Activated T-helper 1 cell treated with anti-CD3 and anti-CD28 coated beads, Interleukin-2, amount 50 U/mL, for 16 hours (primary cell): ENCODE measurements around the gene NRXN3.

Source experiments
- DNase-seq, 2 donors: peaks; one replicate each; pipeline ENCODE4 v3.0.0-alpha.2; 2020; ENCODE audit warnings: low read depth in 1 of 2, low spot score in 1 of 2

Gene NRXN3

DNA sequence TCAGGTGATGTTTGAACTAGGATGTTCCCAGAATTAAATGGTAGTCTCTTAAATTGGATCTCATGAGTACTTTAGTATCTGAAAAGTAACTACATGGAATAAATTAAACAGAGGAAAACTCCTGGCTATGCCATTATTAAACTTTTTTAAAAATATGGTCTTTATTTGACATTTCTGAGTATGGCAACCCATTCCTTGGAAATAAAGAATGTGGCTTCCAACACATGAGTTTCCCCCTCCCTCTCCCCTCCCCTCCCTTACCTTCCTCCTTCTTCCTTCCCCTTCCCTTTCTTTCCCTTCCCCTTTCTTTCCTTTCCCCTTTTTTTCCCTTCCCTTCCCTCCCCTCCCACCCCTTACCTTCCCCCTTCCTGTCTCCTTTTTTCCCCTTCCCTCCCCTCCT lies 1100.9 kb downstream of the NRXN3 start:
- no peak for DNase-seq

DNA sequence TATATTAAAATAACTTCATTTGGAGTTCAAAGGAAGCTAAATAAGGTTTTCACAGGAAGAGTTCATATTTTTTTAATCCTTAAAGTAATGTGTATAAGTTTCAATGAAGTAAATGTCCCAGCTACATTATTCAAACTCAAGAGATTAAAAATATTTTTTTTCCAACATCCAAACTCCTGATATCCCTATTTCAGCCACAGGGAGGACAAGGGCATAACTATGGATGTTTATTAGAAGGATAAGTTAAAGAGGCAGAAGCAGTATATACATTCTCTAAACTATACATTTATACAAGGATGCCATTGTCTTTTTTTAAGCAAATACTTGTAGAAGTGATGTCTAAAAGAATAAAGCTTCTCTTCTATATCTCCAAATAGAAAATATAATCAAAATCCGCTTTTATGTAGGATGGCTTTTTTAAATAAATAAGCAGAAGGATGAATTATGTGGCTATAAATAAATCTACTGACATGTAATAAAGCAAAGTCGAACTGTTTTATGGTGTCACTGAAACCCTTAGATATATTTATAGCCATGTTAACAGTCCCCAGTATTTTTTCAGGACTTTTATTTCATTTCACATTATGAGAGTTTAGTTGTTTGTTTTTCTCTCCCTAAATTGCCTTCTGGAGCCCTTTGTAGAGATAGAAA lies 1104.6 kb downstream of the NRXN3 start:
- DNase-seq: no peak

DNA sequence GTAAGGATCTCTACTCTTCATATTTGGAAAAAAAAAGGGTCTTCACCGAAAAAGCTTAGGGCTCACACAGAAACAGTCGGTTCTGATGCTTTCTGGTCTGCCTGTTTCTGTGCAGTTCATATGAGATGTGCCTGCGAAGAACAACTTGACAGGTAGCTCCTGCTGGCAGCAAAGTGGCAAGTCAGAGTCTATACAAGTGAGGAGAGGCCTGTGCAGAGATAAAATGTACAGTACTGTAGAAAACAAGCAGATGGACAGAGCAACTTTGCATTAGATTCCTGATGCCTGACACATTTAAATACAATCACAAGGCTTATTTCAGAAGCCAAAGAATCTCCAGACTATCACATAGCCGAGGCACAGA lies 1105.1 kb downstream of the NRXN3 start:
- no peak for DNase-seq

DNA sequence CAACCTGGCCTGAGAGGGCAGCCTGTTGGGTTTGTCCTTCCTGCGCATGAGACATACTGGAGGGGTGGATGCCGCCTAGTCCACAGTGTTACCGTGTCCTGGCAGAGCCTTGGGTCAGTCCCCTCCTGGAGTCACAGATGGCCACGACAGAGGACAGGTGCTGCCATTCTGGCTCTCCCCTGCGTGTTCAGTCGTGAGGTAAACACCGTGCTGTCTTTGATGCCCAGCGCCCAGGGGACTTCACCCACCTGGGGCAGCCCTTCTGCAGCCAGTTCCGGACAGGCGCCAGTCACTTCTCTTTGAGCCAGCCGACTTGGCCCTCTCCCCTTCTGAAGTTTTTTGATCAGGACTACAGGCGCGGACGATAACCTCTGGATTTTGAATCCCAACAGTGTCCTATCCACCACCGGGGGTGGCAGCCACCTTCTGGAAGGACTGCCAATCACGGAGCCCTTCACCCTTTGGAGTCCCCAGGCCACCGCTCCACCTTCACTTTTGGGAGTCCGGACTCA lies 1108.2 kb downstream of the NRXN3 start:
- DNase-seq: no peak

DNA sequence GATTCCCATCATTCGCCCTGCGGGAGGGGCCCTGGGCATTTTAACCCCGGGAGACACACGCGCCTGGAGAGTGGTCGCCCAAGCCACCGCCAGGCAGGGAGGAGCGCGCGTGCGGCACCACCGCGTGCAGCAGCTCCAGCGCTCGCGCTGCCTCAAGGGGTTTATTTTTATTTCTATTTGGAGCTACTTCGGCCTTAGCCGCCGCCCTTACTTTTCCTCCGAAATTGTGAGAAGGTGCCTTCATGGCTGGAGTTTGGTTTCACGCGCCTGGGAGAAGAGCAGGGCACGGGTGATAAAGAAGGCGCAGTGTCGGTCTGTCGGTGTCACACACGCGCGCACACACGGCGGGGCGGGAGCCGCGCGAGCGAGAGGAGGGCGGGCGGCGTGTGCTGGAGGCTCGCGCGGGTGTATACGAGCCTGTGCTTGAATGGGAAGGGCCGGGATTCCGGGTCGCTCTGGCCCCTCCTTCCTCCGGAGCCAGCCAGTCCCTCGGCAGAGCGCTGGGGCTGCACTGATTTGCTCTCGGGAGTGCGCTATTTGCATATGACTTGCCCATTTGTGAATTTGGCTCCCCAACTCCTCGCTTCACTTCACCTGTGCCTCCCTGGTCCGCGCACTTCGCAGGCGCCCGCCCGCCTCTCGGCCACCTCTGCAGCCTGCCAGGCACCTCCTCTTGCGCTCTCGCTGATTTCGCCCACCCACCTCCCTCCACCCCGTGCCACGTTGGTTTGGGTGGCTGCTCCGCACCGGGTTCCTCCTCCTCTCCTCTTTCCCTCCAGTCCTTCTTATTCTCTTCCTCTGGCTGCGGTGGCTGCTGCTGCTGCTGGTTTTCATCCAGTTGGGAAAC lies 1108.8 kb downstream of the NRXN3 start:
- no peak for DNase-seq

DNA sequence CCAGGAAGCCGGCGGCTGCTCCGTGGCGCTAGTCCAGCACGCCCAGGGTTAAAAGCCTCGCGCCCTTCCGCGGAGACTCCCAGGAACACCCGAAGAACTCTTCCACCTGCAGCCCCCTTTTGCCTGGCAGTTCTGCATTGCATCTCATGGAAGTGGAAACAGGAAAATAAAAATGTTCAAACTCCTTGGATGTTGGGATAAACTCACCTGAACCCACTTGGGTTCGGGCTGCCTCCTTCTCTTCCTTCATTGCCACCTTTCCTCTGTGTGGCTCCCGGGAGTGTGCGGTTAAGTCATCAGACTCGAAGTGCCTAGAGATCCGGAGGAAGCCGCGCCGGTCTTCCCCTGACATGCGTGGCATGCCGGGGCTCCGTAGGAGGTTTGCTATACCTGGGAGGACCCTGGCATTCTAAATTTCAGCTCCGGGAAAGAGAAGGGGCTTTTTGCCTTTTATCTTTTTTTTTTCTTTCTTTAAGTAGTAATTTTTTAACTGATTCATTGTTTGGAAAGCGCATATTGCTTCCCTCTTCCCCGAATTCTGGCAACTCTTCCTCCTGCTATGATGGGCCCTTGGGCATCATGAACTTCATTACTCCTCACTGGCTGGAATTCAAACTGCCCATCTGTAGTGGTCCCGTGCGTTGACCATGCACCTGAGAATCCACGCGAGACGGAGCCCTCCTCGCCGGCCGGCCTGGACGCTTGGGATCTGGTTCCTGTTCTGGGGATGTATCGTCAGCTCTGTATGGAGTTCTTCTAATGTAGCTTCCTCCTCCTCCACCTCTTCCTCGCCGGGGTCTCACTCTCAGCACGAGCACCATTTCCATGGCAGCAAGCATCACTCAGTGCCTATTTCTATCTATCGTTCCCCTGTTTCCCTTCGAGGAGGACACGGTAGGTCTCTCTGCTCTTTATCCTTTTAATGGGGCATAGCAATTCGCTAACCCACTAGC lies 1109.7 kb downstream of the NRXN3 start:
- no peak for DNase-seq

DNA sequence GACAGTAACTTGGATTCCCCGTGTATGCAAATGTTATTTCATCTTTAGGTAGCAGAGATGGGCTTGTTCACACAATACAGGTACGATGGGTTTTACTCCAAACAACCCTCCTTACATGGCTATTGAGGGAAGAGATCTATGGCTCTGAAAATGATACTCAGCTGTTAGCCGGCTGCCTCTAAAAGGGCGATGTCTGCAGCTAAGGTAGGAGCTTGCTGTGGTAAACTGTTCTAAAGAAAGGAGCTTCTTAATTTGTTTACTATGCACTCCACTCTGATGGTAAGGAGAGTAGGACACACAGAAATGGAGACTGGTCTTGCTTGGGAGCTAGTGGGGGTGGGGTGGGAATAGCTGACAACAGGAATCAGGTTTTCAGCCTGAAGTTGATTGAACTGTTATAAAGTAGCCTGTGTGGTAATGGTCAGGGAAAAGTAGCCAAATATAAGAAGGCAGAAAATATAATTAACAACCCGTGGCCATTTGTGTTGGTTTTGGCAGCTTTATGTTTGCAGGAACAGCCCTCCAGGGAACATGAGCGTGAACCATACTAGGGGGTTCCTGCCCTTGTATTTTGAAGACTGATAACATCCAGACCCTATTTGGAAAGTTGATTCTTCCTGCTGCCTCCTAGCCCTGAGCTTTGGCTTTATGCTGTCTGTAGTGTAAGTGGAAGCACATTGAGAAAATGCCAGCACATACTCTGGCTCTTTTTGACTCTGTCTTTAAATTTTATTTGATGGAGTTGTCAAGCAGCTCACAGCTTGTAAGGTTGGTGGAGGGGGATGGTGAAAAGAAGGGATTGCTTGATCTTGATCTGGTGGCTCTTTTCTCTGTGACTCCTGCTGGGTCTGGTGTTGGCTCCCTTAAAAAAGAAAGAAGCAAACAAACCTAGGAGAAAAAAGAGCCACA lies 1111.3 kb downstream of the NRXN3 start:
- DNase-seq: no peak

DNA sequence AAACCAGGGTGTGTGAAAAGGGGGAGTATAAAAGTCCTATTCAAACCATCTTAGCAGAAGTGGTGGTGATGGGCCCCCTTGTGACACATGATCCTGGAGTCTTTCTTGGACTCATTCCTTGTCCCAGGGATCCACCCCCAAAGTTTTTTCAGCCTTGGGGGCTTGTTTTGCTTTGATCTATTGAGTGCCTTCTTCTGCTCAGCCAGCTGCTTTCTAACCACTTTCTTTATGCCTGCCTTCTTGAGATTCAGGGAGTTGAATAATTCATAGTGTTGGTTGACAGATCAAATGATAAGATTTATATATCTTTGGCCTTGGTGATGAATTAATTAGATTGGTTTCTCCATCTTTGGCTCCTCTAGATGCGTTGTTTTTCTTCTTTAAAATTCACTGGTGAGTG lies 1114.4 kb downstream of the NRXN3 start:
- DNase-seq: no peak

DNA sequence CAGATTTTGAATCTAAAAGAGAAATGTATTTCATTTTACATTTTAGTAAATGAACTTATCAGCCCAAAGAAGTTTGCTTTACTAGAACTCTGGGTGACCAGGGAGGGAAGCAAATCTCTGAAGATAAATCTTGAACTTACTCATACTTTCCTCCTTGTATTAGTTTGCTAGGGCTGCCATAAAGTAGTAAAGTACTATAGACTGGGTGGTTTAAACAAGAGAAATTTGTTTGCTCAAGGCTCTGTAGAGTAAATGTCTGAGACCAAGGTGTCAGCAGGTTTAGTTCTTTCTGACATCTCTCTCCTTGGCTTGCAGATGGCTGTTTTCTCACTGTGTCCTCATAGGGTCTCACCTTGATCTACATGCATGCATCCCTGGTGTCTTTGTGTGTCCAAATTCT lies 1115.1 kb downstream of the NRXN3 start:
- no peak for DNase-seq

DNA sequence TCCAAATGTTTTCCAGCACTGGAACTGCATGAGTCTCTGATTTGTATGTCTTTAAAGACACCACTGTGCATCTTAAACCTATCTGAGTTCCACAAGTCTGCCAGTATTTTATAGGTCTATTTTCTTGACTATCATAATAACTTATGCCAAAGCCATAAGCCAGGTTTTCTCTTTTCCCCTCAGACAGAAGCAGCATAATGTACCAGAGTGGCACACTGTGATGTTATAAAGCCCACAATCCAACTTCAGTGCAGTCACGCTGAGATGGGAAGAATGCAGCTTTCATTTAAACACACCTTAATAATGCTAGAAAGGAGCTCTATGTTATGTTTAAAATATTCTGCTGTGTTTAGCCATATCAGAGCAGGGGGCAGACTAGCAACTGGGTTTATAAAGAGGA lies 1117.8 kb downstream of the NRXN3 start:
- DNase-seq: no peak

DNA sequence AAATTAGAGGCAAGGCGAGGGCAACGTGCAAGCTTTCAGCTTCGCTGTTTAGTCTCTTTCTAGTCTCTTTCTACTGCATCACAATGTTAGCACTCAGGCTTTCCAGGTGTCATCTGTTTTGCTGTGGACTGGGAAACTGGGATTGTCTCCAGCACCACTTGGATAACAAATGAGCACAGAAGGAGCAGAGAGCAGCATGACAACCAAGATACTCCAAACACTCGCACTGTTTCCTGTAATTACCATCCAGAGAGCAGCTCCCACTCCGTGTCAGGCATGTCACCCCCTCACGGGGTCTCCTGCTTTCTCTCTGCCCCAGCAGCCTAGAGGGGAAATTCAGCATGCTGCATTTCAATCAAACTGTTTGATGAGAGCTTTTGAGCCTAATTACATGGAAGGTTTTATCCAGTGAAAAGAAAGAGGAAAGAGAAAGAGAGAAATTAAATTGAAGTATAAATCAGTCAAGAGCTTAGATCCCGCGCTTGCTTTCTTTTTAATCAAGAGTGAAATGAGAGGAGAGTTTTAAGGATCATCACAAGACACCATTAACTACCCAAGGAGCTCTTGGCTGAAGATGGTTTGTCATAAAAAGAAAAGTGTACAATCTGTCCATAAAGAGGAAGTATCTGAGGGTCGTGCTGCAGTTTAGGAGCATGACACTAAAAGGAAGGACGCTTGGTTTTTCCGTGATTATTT lies 1123.5 kb downstream of the NRXN3 start:
- DNase-seq: no peak

DNA sequence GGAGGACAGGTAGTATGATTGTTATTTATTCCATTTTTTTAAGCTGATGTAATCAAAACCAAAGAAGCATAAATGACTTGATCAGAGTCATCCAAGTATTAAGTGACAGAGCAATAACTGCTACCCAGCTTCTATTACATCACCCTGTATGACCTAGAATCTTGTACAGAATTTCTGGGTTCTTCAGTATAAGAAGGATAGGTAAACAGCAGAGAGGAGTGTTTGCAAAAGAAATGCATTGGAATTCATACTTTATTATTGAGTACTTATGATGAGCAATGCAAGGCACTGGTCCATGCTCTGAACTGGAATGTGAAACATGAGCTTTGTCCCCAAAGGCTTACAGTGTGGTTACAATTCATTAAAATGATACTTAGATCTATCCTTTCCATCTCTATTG lies 1124.3 kb downstream of the NRXN3 start:
- DNase-seq: no peak

DNA sequence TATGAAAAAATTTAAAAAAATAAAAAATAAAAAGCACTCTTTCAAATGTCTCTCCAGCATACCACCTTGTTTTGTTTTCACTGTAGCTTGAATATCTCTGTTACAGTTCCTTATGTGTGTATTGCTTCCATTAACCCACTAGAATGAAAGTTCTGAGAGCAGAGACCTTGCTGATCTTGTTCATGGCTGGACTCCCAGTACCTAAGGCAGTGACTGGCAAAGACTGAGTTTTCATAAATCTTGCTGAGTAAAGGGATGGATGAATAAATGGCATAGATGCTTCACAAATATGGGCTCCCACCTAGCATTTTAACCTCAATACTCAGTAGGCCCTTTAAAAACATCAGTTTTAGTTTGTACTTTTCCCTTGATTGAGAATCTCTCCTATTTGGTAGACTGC lies 1125.2 kb downstream of the NRXN3 start:
- no peak for DNase-seq

DNA sequence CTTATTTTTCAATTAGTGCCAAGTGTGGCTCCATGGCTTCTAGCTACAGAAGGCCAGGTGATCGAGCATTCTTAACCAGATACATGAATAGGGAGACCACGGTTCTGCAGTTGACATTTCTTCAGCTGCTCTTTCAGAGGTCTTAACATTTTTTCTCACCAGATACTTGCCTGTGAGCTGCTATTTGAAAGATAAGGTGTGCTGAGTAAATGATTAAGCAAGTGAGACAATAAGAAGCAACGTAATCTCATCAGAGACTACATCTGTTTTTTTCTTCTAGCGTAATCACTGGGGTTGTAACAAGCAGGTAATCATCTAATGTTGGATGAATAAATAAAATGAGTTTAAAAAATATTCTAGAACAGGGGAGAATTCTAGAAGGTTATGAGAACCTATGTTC lies 1128.2 kb downstream of the NRXN3 start:
- no peak for DNase-seq

DNA sequence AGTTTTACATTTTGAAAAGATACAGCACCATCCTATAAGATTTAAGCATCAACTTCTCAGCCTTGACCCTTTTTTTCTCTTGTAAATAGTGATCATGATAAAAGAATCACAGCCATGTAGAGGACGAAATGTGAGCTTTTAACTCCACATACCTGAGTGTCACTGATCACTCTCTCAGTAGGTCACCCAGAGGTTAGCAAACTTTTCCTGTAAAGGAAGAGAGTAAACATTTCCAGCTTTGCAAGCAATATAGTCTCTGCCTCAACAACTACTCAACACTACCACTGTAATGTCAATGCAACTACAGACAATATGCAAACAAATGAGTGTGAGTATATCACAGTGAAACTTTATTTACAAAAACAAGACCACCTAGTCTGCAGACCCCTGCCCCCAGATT lies 1129.0 kb downstream of the NRXN3 start:
- no peak for DNase-seq

DNA sequence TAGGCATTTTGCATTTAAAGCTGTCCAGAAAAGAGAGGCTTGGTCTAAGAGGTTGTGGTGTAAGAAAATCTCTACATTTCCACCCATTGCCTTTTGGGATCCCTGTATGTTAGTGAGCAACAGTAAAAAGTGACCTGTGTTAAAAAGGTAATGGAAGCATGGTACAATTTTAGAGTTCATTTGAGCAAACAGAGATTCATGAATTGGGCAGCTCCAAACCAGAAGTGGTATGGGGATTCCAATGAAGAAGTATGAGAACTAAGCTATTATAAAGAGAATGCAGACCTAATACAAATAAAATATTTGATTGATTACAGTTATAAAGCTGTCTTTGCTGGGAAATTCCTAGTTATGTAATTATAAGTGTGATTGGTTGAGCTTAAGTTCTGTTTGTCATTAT lies 1134.1 kb downstream of the NRXN3 start:
- DNase-seq: no peak

DNA sequence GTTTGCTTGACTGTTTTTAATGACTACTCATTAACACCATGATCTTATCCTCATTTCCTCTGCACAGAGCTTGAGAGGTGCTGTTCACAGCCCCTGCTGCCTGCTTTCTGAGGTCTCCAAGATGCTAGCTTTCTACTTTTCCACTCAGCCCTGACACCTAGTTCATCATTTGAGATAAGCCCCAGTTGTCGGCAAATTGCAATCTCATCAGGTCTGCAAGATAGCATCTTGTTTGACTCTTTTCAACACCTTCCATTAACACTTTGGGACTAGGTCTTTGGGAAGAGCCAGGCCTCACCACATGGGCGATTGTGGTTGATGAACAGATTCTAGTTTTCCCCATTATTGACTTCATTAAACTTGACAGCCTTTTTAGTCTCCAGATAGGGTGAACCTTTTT lies 1136.4 kb downstream of the NRXN3 start:
- DNase-seq: no peak

DNA sequence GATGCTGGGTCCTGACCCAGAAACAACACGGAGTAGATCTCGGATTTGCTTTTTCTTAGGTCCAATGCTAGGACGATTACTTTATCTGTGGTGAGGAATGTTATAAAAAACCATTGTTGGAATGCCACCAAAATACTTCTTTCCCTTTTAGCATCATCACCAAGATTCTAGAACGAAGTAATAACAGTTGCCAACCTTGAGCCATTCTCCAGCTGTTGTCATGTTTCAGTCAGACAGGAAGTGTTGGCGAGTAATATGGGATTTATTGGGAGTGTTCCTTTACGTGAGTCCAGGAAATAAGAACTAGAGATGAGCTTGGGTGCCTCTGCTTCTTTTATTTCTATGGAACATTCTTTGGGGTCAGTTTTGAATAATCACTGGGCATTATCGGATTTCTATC lies 1148.2 kb downstream of the NRXN3 start:
- DNase-seq: no peak

DNA sequence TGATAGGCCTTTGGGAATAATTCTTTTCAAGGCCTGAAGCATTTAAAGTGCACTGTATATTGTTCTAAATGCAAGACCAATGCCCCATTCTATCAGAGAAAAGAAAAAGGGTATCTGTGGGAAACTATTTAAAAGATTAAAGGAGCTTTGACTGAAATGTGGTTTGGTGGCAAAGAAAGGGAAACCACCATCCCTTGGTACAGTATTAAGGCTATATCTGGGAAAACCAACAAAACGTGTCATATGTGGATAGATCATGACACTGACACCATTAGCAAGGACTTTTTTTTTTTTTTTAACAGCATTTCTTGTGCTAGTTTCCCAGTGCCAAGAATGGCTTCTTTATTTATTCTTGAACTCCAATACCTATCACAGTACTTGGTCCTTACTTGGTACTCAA lies 1150.4 kb downstream of the NRXN3 start:
- no peak for DNase-seq

DNA sequence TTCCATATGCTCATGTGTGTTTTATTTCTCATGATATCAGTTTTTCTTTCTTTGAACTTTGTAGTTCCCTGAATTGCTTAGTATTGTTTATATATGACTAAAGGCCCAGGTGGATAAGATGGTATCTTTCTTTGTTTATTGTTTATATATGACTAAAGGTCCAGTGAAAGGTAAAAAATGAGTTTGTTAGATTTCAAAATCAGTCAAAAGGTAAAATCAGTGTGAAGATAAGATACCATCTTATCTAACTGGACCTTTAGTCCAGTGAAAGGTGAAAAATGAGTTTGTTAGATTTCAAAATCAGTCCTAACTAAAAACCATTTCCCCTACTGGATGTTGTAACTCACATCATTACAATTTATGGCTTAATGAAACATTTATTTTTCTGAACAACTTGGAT lies 1150.9 kb downstream of the NRXN3 start:
- no peak for DNase-seq
